Caco-2 (cell line): ENCODE results near the gene EXT2. TPM values are rescaled to one million over a fixed set of nuclear protein-coding genes. Genes with fewer than 3 reads are reported as not detected.
A peak's percentile ranks its signal among the peaks of the same experiment; 100 is the strongest.

ENCODE experiments used
- BruUV-seq: library from RNA; stranded (reverse); fragments of 400-500 nt; replicated peaks from 2 replicates; lab custom pipeline; 2021; lab: Mats Ljungman, UMichigan
- CTCF ChIA-PET: fragments of 300-600 bp; sonication (Branson Sonifier 250); formaldehyde crosslinking; loops from one replicate; lab custom pipeline; 2022; ENCODE audit warnings: antibody characterized with exemption; lab: Charles Lee
- POLR2A ChIA-PET: fragments of 300-600 bp; sonication (Branson Sonifier 250); formaldehyde crosslinking; loops from one replicate; lab custom pipeline; 2022; ENCODE audit warnings: antibody characterized with exemption; lab: Charles Lee
- DNase-seq, 2 experiments: peaks; one replicate each; pipeline versions ENCODE4 v3.0.0 to v3.0.0-alpha.2; 2020 to 2022
- H3K27me3 ChIP-seq: replicated peaks from 2 replicates; pipeline ENCODE4 v1.6.0; 2011; ENCODE audit warnings: low read length; ENCODE audit not compliant: control insufficient read depth, insufficient read depth
- H3K36me3 ChIP-seq: 2 replicates; pipeline ENCODE4 v1.5.1; 2011; ENCODE audit warnings: low read length; ENCODE audit not compliant: control insufficient read depth, insufficient read depth
- H3K4me1 ChIP-seq: fragments of 250-450 bp; sonication (Bioruptor Pico); 2 replicates; pipeline ENCODE4 v1.5.1; 2020; ENCODE audit warnings: mild to moderate bottlenecking
- H3K4me3 ChIP-seq: 2 replicates; pipeline ENCODE4 v1.5.1; 2011; ENCODE audit warnings: low read depth, mild to moderate bottlenecking, control low read depth, low read length
- H3K9me3 ChIP-seq: fragments of 250-450 bp; sonication (Bioruptor Pico); 2 replicates; pipeline ENCODE4 v1.5.1; 2020; ENCODE audit warnings: mild to moderate bottlenecking, moderate library complexity
- H3K27ac Mint-ChIP-seq: one replicate; pipeline ENCODE4 v1.8.0; 2022; ENCODE audit warnings: mixed read lengths; ENCODE audit not compliant: unreplicated experiment
- H3K27me3 Mint-ChIP-seq: one replicate; pipeline ENCODE4 v1.8.0; 2022; ENCODE audit warnings: mixed read lengths; ENCODE audit not compliant: insufficient read depth, unreplicated experiment
- H3K36me3 Mint-ChIP-seq: one replicate; pipeline ENCODE4 v1.8.0; 2022; ENCODE audit warnings: mild to moderate bottlenecking, mixed read lengths; ENCODE audit not compliant: insufficient read depth, unreplicated experiment
- H3K4me1 Mint-ChIP-seq: one replicate; pipeline ENCODE4 v1.8.0; 2022; ENCODE audit warnings: low read depth, mixed read lengths; ENCODE audit not compliant: unreplicated experiment
- H3K4me3 Mint-ChIP-seq: one replicate; pipeline ENCODE4 v1.8.0; 2022; ENCODE audit warnings: mild to moderate bottlenecking, moderate library complexity, mixed read lengths; ENCODE audit not compliant: unreplicated experiment
- H3K9me3 Mint-ChIP-seq: one replicate; pipeline ENCODE4 v1.8.0; 2022; ENCODE audit warnings: mixed read lengths; ENCODE audit not compliant: unreplicated experiment
- CTCF ChIP-seq, 2 experiments: fragments of 200-600 bp in 1 of 2; IDR thresholded peaks; 1 replicate in 1 of 2; 2 replicates in 1 of 2; pipeline versions ENCODE4 v1.5.1 to v1.8.0; 2011 to 2022; ENCODE audit warnings: antibody characterized with exemption in 1 of 2, control low read depth in 1 of 2, inconsistent platforms in 1 of 2, low read depth in 1 of 2, low read length in 1 of 2, mild to moderate bottlenecking in 1 of 2, moderate library complexity in 1 of 2; ENCODE audit not compliant: insufficient read depth in 1 of 2, severe bottlenecking in 1 of 2, unreplicated experiment in 1 of 2
- intact Hi-C: fragments of 100-400 bp; cut with micrococcal nuclease; formaldehyde crosslinking; loops from one replicate; pipeline ENCODE4 v1.10.0; 2022; ENCODE audit not compliant: unreplicated experiment
- total RNA-seq: library from RNA; stranded (reverse); gene quantifications from 2 replicates; pipeline ENCODE4 v1.2.3, GENCODE V29; 2022

The EXT2 gene
- total RNA-seq, 1 experiment from 2014 or later, result 83.3 TPM

DNA sequence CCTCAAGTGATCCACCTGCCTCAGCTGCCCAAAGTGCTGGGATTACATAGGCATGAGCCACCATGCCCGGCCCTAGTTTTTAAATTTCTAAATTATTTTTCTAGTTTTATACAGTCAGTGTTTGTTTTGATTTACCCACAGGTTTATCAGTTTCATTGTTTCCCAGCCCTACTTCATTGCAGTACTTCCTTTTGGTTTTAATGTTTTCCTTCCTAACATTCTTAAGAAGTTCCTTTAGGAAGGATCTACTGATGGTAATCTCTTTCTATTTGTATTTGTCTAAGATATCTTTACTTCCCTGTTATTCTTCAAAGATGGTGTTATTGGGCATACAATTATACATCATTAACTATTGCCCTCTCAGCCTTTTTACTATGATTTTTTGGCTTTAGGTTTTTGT, 4.9 kb upstream of the EXT2 start:
- Mint-ChIP-seq H3K27me3 (peaks cover 3% of the 10 kb centered on the region), H3K9me3 (peaks cover 28% of the 10 kb centered on the region), H3K4me1 (peaks cover 31% of the 10 kb centered on the region), H3K36me3 (peaks cover 6% of the 10 kb centered on the region), H3K4me3 (no peak overlapping the region), H3K27ac (no peak overlapping the region)
- no peak for TF ChIP-seq CTCF (IDR thresholded peaks at IDR 0.05; ENCODE audit: insufficient read depth in 1 of 2, low read depth in 1 of 2, low read length in 1 of 2, severe bottlenecking in 1 of 2, unreplicated experiment in 1 of 2)
- DNase-seq, result no peak
- POLR2A ChIA-PET, result no interaction called here
- no peaks in the 10 kb centered on the region for H3K36me3 ChIP-seq
- CTCF ChIA-PET, result interaction anchor here (0.6 to 0.9 kb wide), 2 partner anchors 12 to 19 kb away, joined by 3 read pairs; no protein-coding TSS in a partner anchor
- peaks cover 12% of the 10 kb centered on the region for H3K9me3 ChIP-seq
- no peak overlapping the region for H3K4me3 ChIP-seq
- no TSS peak for BruUV-seq
- intact Hi-C loops, result no loop called here
- no peaks in the 10 kb centered on the region for H3K27me3 ChIP-seq
- H3K4me1 ChIP-seq, result peaks cover 12% of the 10 kb centered on the region

DNA sequence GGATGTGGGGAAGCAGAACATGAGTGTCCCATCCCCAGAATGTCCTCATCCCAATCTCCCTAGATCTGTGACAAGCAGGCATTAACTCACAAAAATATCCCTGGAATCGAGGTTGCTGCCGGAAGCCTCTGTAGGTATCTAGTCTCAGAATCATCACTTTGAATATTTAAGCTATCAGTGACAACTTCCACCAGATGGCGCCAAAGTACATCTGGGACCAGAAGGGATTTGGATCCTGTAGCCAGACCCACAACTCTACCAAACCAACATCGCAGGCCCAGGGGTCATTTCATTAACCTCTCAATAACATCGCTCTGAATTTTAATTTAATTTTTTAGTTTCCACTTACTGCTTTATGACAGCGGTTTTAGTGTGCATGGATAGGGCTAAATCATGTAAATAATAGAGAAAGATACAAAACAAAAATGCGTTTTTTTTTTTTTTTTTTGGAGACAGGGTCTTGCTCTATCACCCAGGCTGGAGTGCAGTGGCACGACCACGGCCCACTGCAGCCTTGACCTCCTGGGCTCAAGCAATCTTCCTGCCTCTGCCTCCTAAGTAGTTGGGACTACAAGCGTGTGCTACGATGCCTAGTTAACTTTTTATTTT, 1.1 kb upstream of the EXT2 start:
- peaks cover 18% of the 10 kb centered on the region for H3K4me1 Mint-ChIP-seq
- no peaks in the 10 kb centered on the region for H3K36me3 Mint-ChIP-seq
- intact Hi-C loops, result loop anchor here (1.0 to 2.0 kb wide), 4 partner anchors 16 to 522 kb away; partner anchors contain the start of gene ACCS
- Histone ChIP-seq H3K36me3 (no peaks in the 10 kb centered on the region), H3K4me3 (no peak overlapping the region), H3K4me1 (peaks cover 7% of the 10 kb centered on the region; the same call in 1 of the 2 replicates), H3K9me3 (0 out of 2 replicates have a peak, but pooled peaks cover 6% of the 10 kb centered on the region), H3K27me3 (no peaks in the 10 kb centered on the region)
- H3K9me3 Mint-ChIP-seq, result peaks cover 1% of the 10 kb centered on the region
- peak; percentile 78 to 81 for DNase-seq
- ChIA-PET POLR2A (interaction anchor here (0.7 kb wide), 1 partner anchor 28 kb away, joined by 4 read pairs; the partner anchor contains the start of gene ACCS), CTCF (interaction anchor here (0.6 to 2.7 kb wide), 14 partner anchors 8 to 432 kb away, joined by 3 to 34 read pairs (median 6); no protein-coding TSS in a partner anchor)
- BruUV-seq, result no TSS peak
- TF ChIP-seq CTCF (IDR thresholded peaks at IDR 0.05; ENCODE audit: insufficient read depth in 1 of 2, low read depth in 1 of 2, low read length in 1 of 2, severe bottlenecking in 1 of 2, unreplicated experiment in 1 of 2), result peak; percentile 81 to 88
- H3K4me3 Mint-ChIP-seq, result no peak overlapping the region
- peaks cover 3% of the 10 kb centered on the region for H3K27me3 Mint-ChIP-seq
- no peak overlapping the region for H3K27ac Mint-ChIP-seq

DNA sequence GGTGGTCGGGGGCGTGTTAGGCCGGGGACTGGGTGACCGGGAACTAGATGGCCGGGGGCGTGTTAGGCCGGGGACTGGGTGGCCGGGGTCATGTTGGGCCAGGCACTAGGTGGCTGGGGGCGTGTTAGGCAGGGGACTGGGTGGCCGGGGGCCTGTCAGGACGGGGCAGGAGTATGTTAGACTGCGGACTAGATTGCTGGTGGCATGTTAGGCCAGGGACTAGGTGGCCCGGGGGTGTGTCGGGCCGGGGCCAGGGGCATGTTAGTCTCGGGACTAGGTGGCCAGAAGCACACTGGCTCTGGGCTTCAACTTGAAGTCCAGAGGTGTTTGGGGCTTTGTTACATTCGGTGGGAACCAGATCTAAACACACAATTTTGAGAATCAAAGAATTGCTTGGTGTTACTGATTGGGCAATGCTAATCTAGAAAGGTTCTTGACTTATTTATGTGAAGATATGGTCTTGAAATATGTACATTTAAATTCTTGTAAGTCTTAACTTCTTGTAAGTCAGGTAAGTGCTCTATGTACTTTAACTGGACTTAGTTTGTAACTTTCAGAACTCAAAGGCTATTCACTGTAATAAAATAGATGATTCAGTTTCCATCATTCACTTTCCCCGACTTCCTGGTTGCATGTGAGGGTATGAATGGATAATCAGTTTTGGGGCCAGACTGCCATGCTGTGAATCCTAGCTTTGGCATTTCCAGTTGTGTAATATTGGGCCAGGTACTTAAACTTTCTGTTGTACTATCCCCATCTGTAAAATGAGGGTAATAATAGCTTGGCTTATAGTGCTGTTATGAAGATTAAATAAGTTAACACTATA, 1.1 kb downstream of the EXT2 start:
- peaks cover 18% of the 10 kb centered on the region for H3K4me1 Mint-ChIP-seq
- H3K9me3 ChIP-seq, result no peaks in the 10 kb centered on the region
- peak overlapping the region; percentile 94 for H3K4me3 Mint-ChIP-seq
- BruUV-seq, result no TSS peak
- intact Hi-C loops, result loop anchor here (1.0 kb wide), 1 partner anchor 230 kb away; no protein-coding TSS in a partner anchor
- no peaks in the 10 kb centered on the region for H3K9me3 Mint-ChIP-seq
- peak overlapping the region; percentile 95 for H3K4me3 ChIP-seq
- no peaks in the 10 kb centered on the region for H3K27me3 ChIP-seq
- CTCF ChIA-PET, result interaction anchor here (0.5 kb wide), 1 partner anchor 427 kb away, joined by 3 read pairs; no protein-coding TSS in a partner anchor
- peaks cover 1% of the 10 kb centered on the region; the same call in 1 of the 2 replicates for H3K36me3 ChIP-seq
- POLR2A ChIA-PET, result no interaction called here
- no peak for DNase-seq
- peak overlapping the region; percentile 83 for H3K27ac Mint-ChIP-seq
- no peak for TF ChIP-seq CTCF (IDR thresholded peaks at IDR 0.05; ENCODE audit: insufficient read depth in 1 of 2, low read depth in 1 of 2, low read length in 1 of 2, severe bottlenecking in 1 of 2, unreplicated experiment in 1 of 2)
- no peaks in the 10 kb centered on the region for H3K36me3 Mint-ChIP-seq
- peaks cover 3% of the 10 kb centered on the region for H3K27me3 Mint-ChIP-seq
- H3K4me1 ChIP-seq, result peaks cover 6% of the 10 kb centered on the region; the same call in 1 of the 2 replicates
